Thoracic aorta (tissue), 2 donors: ENCODE data around the gene CHRM5. TPM values are rescaled to one million over a fixed set of nuclear protein-coding genes. Genes with fewer than 3 reads are reported as not detected.
"Not testable (repeated sequence)": the region's sequence is repeated elsewhere in the genome, so short reads cannot be mapped to it uniquely, and the experiment has no call there.

Source experiments
- ATAC-seq: fragments of 150-250 bp; one replicate; pipeline ENCODE4 v1.8.0; 2017; ENCODE audit warnings: low read depth; ENCODE audit not compliant: insufficient number of reproducible peaks, low FRiP score
- DNase-seq: peaks from one replicate; pipeline ENCODE4 v3.0.0-alpha.2; 2020; ENCODE audit warnings: low spot score
- H3K27ac ChIP-seq, 2 donors: fragments of 200-600 bp; sonication (generic); 1 replicate in 1 of 2; 2 replicates in 1 of 2; pipeline ENCODE4 v1.5.1; 2016; ENCODE audit warnings: mild to moderate bottlenecking in 2 of 2, moderate library complexity in 2 of 2
- H3K27me3 ChIP-seq: fragments of 200-600 bp; sonication (generic); replicated peaks from 2 replicates; pipeline ENCODE4 v1.6.0; 2016; ENCODE audit warnings: mild to moderate bottlenecking; ENCODE audit not compliant: insufficient read depth
- H3K36me3 ChIP-seq: fragments of 200-600 bp; sonication (generic); one replicate; pipeline ENCODE4 v1.5.1; 2016
- H3K4me1 ChIP-seq, 2 donors: fragments of 200-600 bp; sonication (generic); 1 replicate in 1 of 2; 2 replicates in 1 of 2; pipeline versions ENCODE4 v1.5.1 to v1.6.0; 2016; ENCODE audit warnings: low read depth in 2 of 2, mild to moderate bottlenecking in 1 of 2; ENCODE audit not compliant: control insufficient read depth in 1 of 2
- H3K4me3 ChIP-seq: fragments of 200-600 bp; sonication (generic); 2 replicates; pipeline ENCODE4 v1.5.1; 2016; ENCODE audit warnings: mild to moderate bottlenecking
- H3K9me3 ChIP-seq: fragments of 200-600 bp; sonication (generic); 2 replicates; pipeline ENCODE4 v1.5.1; 2016
- CTCF ChIP-seq: fragments of 200-600 bp; sonication (generic); IDR thresholded peaks from one replicate; pipeline ENCODE4 v1.5.1; 2019; ENCODE audit warnings: antibody characterized with exemption
- total RNA-seq, 2 donors: library from RNA; depleted of rRNA; stranded (reverse); fragments of >200 nt; gene quantifications; one replicate each; pipeline versions ENCODE4 v1.1.0 to v1.2.3, GENCODE V29; 2016

The CHRM5 gene
- total RNA-seq, 2 donors from 2014 or later: not detected

- peaks cover 13 to 21% of the 10 kb centered on the region in 2 donors for H3K4me1 ChIP-seq
- DNase-seq (no peak), ATAC-seq (no peak)
- H3K27ac ChIP-seq: peak overlapping the region in 1 of 2 donors; percentile 61
- no peaks in the 10 kb centered on the region for H3K27me3 ChIP-seq
- no peak overlapping the region for H3K4me3 ChIP-seq
- no peaks in the 10 kb centered on the region for H3K36me3 ChIP-seq
- H3K9me3 ChIP-seq: no peaks in the 10 kb centered on the region
- TF ChIP-seq CTCF: no peak
Measured at GRCh38 chr15:33985751-33986150, 17.5 kb downstream of the CHRM5 start.

- H3K27ac ChIP-seq: no peak overlapping the region
- DNase-seq (no peak), ATAC-seq (no peak)
- H3K36me3 ChIP-seq: no peaks in the 10 kb centered on the region
- H3K27me3 ChIP-seq: no peaks in the 10 kb centered on the region
- peaks cover 13 to 15% of the 10 kb centered on the region in 2 donors for H3K4me1 ChIP-seq
- no peak for TF ChIP-seq CTCF
- no peaks in the 10 kb centered on the region for H3K9me3 ChIP-seq
- no peak overlapping the region for H3K4me3 ChIP-seq
Measured at GRCh38 chr15:33987444-33987843, 19.1 kb downstream of the CHRM5 start.

GRCh38 chr15:33988384-33988783 is 20.1 kb downstream of the CHRM5 start:
- TF ChIP-seq CTCF: no peak
- H3K4me3 ChIP-seq: no peak overlapping the region
- H3K36me3 ChIP-seq: no peaks in the 10 kb centered on the region
- H3K27me3 ChIP-seq: no peaks in the 10 kb centered on the region
- H3K9me3 ChIP-seq: no peaks in the 10 kb centered on the region
- no peak overlapping the region for H3K27ac ChIP-seq
- no peak for ATAC-seq
- H3K4me1 ChIP-seq: peaks cover 13 to 15% of the 10 kb centered on the region in 2 donors
- DNase-seq: no peak

GRCh38 chr15:33994005-33994615 is 25.8 kb downstream of the CHRM5 start:
- H3K4me3 ChIP-seq: no peak overlapping the region
- no peaks in the 10 kb centered on the region for H3K4me1 ChIP-seq
- TF ChIP-seq CTCF: no peak
- DNase-seq (no peak), ATAC-seq (no peak)
- H3K27me3 ChIP-seq: no peaks in the 10 kb centered on the region
- H3K27ac ChIP-seq: no peak overlapping the region
- H3K36me3 ChIP-seq: no peaks in the 10 kb centered on the region
- no peaks in the 10 kb centered on the region for H3K9me3 ChIP-seq

- H3K27me3 ChIP-seq, H3K4me1 ChIP-seq, H3K4me3 ChIP-seq, ATAC-seq, H3K27ac ChIP-seq, H3K9me3 ChIP-seq, DNase-seq, H3K36me3 ChIP-seq: not testable (repeated sequence)
Measured at GRCh38 chr15:33995666-33996065, 27.4 kb downstream of the CHRM5 start.

GRCh38 chr15:34001536-34001935 is 33.2 kb downstream of the CHRM5 start:
- Histone ChIP-seq H3K9me3 (no peaks in the 10 kb centered on the region), H3K27ac (no peak overlapping the region), H3K4me3 (no peak overlapping the region), H3K27me3 (no peaks in the 10 kb centered on the region), H3K4me1 (no peaks in the 10 kb centered on the region), H3K36me3 (no peaks in the 10 kb centered on the region)
- DNase-seq: no peak
- TF ChIP-seq CTCF: no peak
- ATAC-seq: no peak
